GM23248 (cell line): ENCODE results near the gene TSGA10. TPM values are rescaled to one million over a fixed set of nuclear protein-coding genes. Genes with fewer than 3 reads are reported as not detected.

Experiments
- DNase-seq: peaks from one replicate; pipeline ENCODE4 v3.0.0-alpha.2; 2015
- H2AFZ ChIP-seq: fragments of 200-600 bp; sonication (generic); 2 replicates; pipeline ENCODE4 v1.6.1; 2016; ENCODE audit warnings: antibody characterized with exemption
- H3F3A ChIP-seq: fragments of 200-600 bp; sonication (generic); 2 replicates; pipeline ENCODE4 v1.6.1; 2016; ENCODE audit warnings: mild to moderate bottlenecking, antibody characterized with exemption, mixed run types; ENCODE audit not compliant: insufficient read depth
- H3K27ac ChIP-seq: fragments of 200-600 bp; sonication (generic); 2 replicates; pipeline ENCODE4 v1.5.1; 2016; ENCODE audit warnings: mild to moderate bottlenecking
- H3K27me3 ChIP-seq: fragments of 200-600 bp; sonication (generic); replicated peaks from 2 replicates; pipeline ENCODE4 v1.6.1; 2016; ENCODE audit warnings: mild to moderate bottlenecking; ENCODE audit not compliant: insufficient read depth
- H3K36me3 ChIP-seq: fragments of 200-600 bp; sonication (generic); 2 replicates; pipeline ENCODE4 v1.6.1; 2016; ENCODE audit warnings: low read depth, mild to moderate bottlenecking
- H3K4me1 ChIP-seq: fragments of 200-600 bp; sonication (generic); 2 replicates; pipeline ENCODE4 v1.6.1; 2016; ENCODE audit warnings: mild to moderate bottlenecking; ENCODE audit not compliant: insufficient read depth
- H3K4me2 ChIP-seq: fragments of 200-600 bp; sonication (generic); one replicate; pipeline ENCODE4 v1.6.1; 2016; ENCODE audit warnings: mild to moderate bottlenecking; ENCODE audit not compliant: unreplicated experiment
- H3K4me3 ChIP-seq: fragments of 200-600 bp; sonication (generic); 2 replicates; pipeline ENCODE4 v1.5.1; 2016; ENCODE audit warnings: mild to moderate bottlenecking
- H3K79me2 ChIP-seq: fragments of 200-600 bp; sonication (generic); 2 replicates; pipeline ENCODE4 v1.6.1; 2016; ENCODE audit warnings: mild to moderate bottlenecking; ENCODE audit not compliant: insufficient read depth
- H3K9ac ChIP-seq: fragments of 200-600 bp; sonication (generic); 2 replicates; pipeline ENCODE4 v1.6.1; 2016; ENCODE audit warnings: mild to moderate bottlenecking
- H3K9me2 ChIP-seq: fragments of 200-600 bp; sonication (generic); 2 replicates; pipeline ENCODE4 v1.6.1; 2016; ENCODE audit warnings: mixed run types, mild to moderate bottlenecking, moderate library complexity; ENCODE audit not compliant: insufficient read depth
- H3K9me3 ChIP-seq: fragments of 200-600 bp; sonication (generic); one replicate; pipeline ENCODE4 v1.6.1; 2017; ENCODE audit warnings: low read depth
- H4K20me1 ChIP-seq: fragments of 200-600 bp; sonication (generic); 2 replicates; pipeline ENCODE4 v1.6.0; 2016; ENCODE audit not compliant: insufficient read depth
- EZH2 ChIP-seq: fragments of 200-600 bp; sonication (generic); IDR thresholded peaks from 2 replicates; pipeline ENCODE4 v1.6.1; 2018; ENCODE audit warnings: antibody characterized with exemption, mild to moderate bottlenecking; ENCODE audit not compliant: insufficient read depth, poor library complexity, severe bottlenecking
- EZH2phosphoT487 ChIP-seq: fragments of 200-600 bp; sonication (generic); IDR thresholded peaks from 2 replicates; pipeline ENCODE4 v1.6.1; 2018; ENCODE audit warnings: antibody characterized with exemption, moderate library complexity, mild to moderate bottlenecking, low read depth; ENCODE audit not compliant: insufficient read depth
- WGBS, 2 experiments: methylation state at CpG; one replicate each; pipeline ENCODE4 v1.1.6; 2015 to 2017; ENCODE audit warnings: low lambda C conversion rate in 2 of 2, low coverage in 1 of 2; ENCODE audit errors: missing lambda C conversion rate in 2 of 2; 5-methylcytosine and 5-hydroxymethylcytosine counted together
- in situ Hi-C: fragments of 300-500 bp; cut with MboI; formaldehyde crosslinking; loops from 2 replicates; pipeline ENCODE4 v1.15.0; 2020
- polyA plus RNA-seq: library from polyadenylated mRNA; unstranded; fragments of >200 nt; fragmentation: Nextera tagmentation; extraction: Ambion mirVana; gene quantifications from 2 replicates; pipeline ENCODE4 v1.2.1, GENCODE V29; 2016
- total RNA-seq: library from RNA; depleted of rRNA; stranded (reverse); fragments of >200 nt; shearing (Covaris generic); gene quantifications from 2 replicates; pipeline ENCODE4 v1.2.3, GENCODE V29; 2014

Gene TSGA10
- total and polyA plus RNA-seq, 2 experiments from 2014 or later = 1.2 to 1.4 TPM

DNA sequence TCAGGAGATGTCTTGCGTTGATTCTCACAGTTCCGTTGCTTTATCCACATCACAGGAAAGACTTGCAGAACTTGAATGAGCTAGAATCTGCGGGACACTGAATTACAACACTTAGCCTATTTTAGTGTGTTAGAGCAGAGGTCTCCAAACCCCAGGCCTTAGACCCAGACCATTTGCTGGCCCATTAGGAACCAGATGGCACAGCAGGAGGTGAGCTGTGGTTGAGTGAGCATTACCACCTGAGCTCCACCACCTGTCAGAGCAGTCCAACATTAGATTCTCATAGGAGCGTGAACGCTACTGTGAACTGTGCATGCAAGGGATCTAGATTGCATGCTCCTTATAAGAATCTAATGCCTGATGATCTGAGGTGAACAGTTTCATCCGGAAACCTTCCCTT is 30.1 kb upstream of the TSGA10 start:
- Histone ChIP-seq H3K4me2 (no peak overlapping the region), H3K27me3 (no peaks in the 10 kb centered on the region), H3K4me1 (peaks cover 13% of the 10 kb centered on the region), H2AFZ (no peak overlapping the region), H3K9ac (no peak overlapping the region), H3K36me3 (0 out of 2 replicates have a peak, but pooled peaks cover 15% of the 10 kb centered on the region), H3K4me3 (no peak overlapping the region), H3K9me3 (no peaks in the 10 kb centered on the region), H3K9me2 (no peaks in the 10 kb centered on the region), H3F3A (no peaks in the 10 kb centered on the region), H3K79me2 (peaks cover 97% of the 10 kb centered on the region), H3K27ac (no peak overlapping the region), H4K20me1 (no peaks in the 10 kb centered on the region)
- in situ Hi-C loops = no loop called here
- DNase-seq = no peak
- no peak for TF ChIP-seq EZH2phosphoT487
- no peak for TF ChIP-seq EZH2
- 64 to 73% methylated on average over 6 of the region's 6 CpGs for WGBS, 2 experiments

DNA sequence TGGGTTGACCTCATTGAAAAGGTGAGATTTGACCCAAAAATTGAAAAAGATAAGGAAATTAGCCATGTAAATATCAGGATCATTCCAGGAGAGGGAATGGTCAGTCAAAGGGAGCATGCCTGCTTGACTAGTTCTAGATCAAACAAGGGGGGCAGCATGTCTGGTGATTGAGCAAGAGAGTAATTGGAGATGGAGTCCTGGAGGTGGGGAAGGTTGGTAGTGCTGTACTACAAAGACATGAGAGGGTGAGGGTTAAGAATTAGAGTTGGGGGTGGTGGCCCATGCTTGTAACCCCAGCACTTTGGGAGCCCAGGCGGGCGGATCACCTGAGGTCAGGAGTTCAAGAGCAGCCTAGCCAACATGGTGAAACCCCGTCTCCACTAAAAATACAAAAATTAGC is 28.3 kb upstream of the TSGA10 start:
- no peaks in the 10 kb centered on the region for H3K27me3 ChIP-seq
- 95% methylated on average over 3 of the region's 3 CpGs for WGBS, 2 experiments
- no peak overlapping the region for H3K27ac ChIP-seq
- TF ChIP-seq EZH2 (no peak), EZH2phosphoT487 (no peak)
- H3K9me3 ChIP-seq = no peaks in the 10 kb centered on the region
- H3K36me3 ChIP-seq = 0 out of 2 replicates have a peak, but pooled peaks cover 2% of the 10 kb centered on the region
- H3K9me2 ChIP-seq = no peaks in the 10 kb centered on the region
- no peak for DNase-seq
- no peak overlapping the region for H2AFZ ChIP-seq
- H3K79me2 ChIP-seq = peaks cover 97% of the 10 kb centered on the region
- no peak overlapping the region for H3K4me3 ChIP-seq
- no peak overlapping the region for H3K9ac ChIP-seq
- no peaks in the 10 kb centered on the region for H4K20me1 ChIP-seq
- no peak overlapping the region for H3K4me2 ChIP-seq
- in situ Hi-C loops = no loop called here
- peaks cover 19% of the 10 kb centered on the region for H3K4me1 ChIP-seq
- H3F3A ChIP-seq = no peaks in the 10 kb centered on the region

DNA sequence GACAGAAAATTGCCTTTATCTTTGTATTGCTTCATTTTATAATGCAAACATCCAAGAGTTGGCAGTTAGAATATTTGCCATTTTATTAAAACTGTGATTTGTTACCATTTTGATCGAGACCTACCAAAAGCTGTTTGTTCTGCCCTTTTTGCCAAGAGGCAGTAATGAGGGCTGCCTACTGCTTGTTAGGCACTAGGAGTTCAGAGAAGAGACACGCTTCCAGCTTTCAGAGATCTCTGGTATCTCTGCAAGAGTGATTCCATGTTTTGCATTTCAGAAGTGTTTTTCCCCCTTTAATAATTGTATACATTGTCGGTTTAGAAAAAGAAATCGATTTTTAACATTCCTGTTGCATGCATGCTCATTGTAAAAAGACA is 26.9 kb upstream of the TSGA10 start:
- H2AFZ ChIP-seq = peak overlapping the region; percentile 92
- 0 to 8% methylated on average over 4 of the region's 4 CpGs for WGBS, 2 experiments

DNA sequence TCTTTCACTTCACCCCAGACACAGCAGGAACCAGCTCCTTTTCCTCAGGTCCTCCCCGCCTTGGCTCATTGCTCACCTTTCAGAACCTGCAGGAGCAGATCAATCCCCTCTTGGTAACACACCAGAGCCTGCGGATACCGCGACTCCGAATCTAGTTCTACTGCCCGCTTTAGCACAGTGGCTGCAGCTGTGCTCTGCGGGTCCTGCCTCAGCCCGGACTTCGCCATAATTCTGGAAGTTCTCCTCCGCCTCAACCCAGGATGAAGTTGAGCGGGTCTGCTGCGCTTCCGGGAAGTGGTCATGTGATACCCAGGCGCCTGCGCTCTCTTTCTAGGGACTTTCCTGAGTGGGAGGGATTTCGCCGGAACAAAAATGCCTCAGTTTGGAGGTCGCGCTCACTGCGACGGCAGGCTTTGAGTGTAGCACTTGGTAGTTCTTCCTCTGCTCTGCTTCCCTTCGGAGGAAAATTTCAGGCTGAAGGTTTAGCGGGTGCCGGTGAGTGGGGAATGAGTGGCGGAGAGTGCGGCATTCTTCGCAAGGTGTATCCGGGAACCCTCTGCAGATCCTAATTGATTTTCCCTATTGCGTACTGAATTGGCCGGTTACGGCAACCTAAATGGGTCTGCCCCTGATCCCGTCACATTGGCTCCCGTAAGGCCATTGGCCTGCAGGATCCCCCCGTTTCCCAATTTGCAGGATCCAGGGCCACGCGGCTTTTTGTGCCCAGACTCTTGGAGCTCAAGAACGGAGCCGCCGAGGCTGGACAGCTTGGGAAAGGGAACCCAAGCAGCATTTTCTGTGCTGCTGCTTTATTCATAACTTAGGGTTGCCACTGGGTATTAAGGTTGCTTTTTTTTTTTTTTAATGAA is 26.2 kb upstream of the TSGA10 start, which contains the start of the genes MITD1 and MRPL30:
Gene MITD1, minus strand, starts transcription at position 304 of the 869 bp plus-strand sequence. Its CDS starts 77 bp downstream, at position 227.
Gene MRPL30, plus strand, starts transcription at position 430 of the 869 bp plus-strand sequence. CDS start 5,020 bp downstream, outside the sequence.
- Histone ChIP-seq H3K9me3 (no peaks in the 10 kb centered on the region), H3K4me2 (peak within 1 kb of the TSS; percentile 95), H3K79me2 (peaks cover 96% of the 10 kb centered on the region), H3K27ac (peak within 1 kb of the TSS; percentile 69), H3K9ac (peak within 1 kb of the TSS; percentile 87), H3F3A (no peaks in the 10 kb centered on the region), H4K20me1 (no peaks in the 10 kb centered on the region), H3K4me3 (peak within 1 kb of the TSS; percentile 88), H3K4me1 (peaks cover 19% of the 10 kb centered on the region), H3K27me3 (no peaks in the 10 kb centered on the region), H3K9me2 (no peaks in the 10 kb centered on the region), H2AFZ (peak within 1 kb of the TSS; percentile 92), H3K36me3 (no peaks in the 10 kb centered on the region)
- in situ Hi-C loops = no loop called here
- 0 to 1% methylated on average over 39 of the region's 39 CpGs for WGBS, 2 experiments
- DNase-seq = peak; percentile 98
- TF ChIP-seq EZH2phosphoT487 (no peak), EZH2 (no peak)

More for the DNA sequence above, 26.9 kb upstream of the TSGA10 start:
- H4K20me1 ChIP-seq = no peaks in the 10 kb centered on the region
- TF ChIP-seq EZH2 (no peak), EZH2phosphoT487 (no peak)
- no peaks in the 10 kb centered on the region for H3K9me3 ChIP-seq
- peak overlapping the region; percentile 87 for H3K9ac ChIP-seq
- in situ Hi-C loops = no loop called here
- H3K27me3 ChIP-seq = no peaks in the 10 kb centered on the region
- no peaks in the 10 kb centered on the region for H3K36me3 ChIP-seq
- peak overlapping the region; percentile 88 for H3K4me3 ChIP-seq
- peak overlapping the region; percentile 95 for H3K4me2 ChIP-seq
- H3K4me1 ChIP-seq = peaks cover 19% of the 10 kb centered on the region
- DNase-seq = peak; percentile 41
- peak overlapping the region; percentile 69 for H3K27ac ChIP-seq
- no peaks in the 10 kb centered on the region for H3F3A ChIP-seq
- H3K9me2 ChIP-seq = no peaks in the 10 kb centered on the region
- H3K79me2 ChIP-seq = peaks cover 96% of the 10 kb centered on the region
